ENCODE data around the gene MYO10.

Gene MYO10

GRCh38 chr5:16619136-16619535 lies 317.0 kb downstream of the MYO10 start:
- no peak for TF ChIP-seq ARNT (IDR thresholded peaks at IDR 0.05)
- no peak for TF ChIP-seq PKNOX1 (IDR thresholded peaks at IDR 0.05)
- TF ChIP-seq TARDBP (IDR thresholded peaks at IDR 0.05): no peak
- TF ChIP-seq SUZ12 (IDR thresholded peaks at IDR 0.05): no peak
- no peak for DNase-seq (ENCODE audit: extremely low spot score)
- ChIA-PET CTCF (no interaction called here), POLR2A (no interaction called here)

- CTCF ChIA-PET: no interaction called here
- POLR2A ChIA-PET: interaction anchor here (1.0 kb wide), 1 partner anchor 40 kb away, joined by 3 read pairs; no protein-coding TSS in a partner anchor
- DNase-seq (ENCODE audit: extremely low spot score): no peak
- TF ChIP-seq ZNF384 (IDR thresholded peaks at IDR 0.05) (no peak), SP1 (IDR thresholded peaks at IDR 0.05) (no peak), CTBP1 (IDR thresholded peaks at IDR 0.05; ENCODE audit: borderline replicate concordance) (no peak), NFRKB (IDR thresholded peaks at IDR 0.05) (no peak), HDGF (IDR thresholded peaks at IDR 0.05; ENCODE audit: borderline replicate concordance) (no peak), SUZ12 (IDR thresholded peaks at IDR 0.05) (no peak), ELF4 (IDR thresholded peaks at IDR 0.05) (no peak), FOXK2 (IDR thresholded peaks at IDR 0.05) (no peak), L3MBTL2 (conservative IDR thresholded peaks at IDR 0.05) (no peak), LEF1 (IDR thresholded peaks at IDR 0.05; ENCODE audit: borderline replicate concordance) (no peak), TARDBP (IDR thresholded peaks at IDR 0.05) (no peak), FOXA1 (IDR thresholded peaks at IDR 0.05) (no peak), ARNT (IDR thresholded peaks at IDR 0.05) (no peak), BHLHE40 (IDR thresholded peaks at IDR 0.05; ENCODE audit: borderline replicate concordance) (no peak), PKNOX1 (IDR thresholded peaks at IDR 0.05) (no peak), FOXM1 (IDR thresholded peaks at IDR 0.05; ENCODE audit: borderline replicate concordance) (no peak)
Observed at GRCh38 chr5:16618138-16618897, 317.8 kb downstream of the MYO10 start.

DNA sequence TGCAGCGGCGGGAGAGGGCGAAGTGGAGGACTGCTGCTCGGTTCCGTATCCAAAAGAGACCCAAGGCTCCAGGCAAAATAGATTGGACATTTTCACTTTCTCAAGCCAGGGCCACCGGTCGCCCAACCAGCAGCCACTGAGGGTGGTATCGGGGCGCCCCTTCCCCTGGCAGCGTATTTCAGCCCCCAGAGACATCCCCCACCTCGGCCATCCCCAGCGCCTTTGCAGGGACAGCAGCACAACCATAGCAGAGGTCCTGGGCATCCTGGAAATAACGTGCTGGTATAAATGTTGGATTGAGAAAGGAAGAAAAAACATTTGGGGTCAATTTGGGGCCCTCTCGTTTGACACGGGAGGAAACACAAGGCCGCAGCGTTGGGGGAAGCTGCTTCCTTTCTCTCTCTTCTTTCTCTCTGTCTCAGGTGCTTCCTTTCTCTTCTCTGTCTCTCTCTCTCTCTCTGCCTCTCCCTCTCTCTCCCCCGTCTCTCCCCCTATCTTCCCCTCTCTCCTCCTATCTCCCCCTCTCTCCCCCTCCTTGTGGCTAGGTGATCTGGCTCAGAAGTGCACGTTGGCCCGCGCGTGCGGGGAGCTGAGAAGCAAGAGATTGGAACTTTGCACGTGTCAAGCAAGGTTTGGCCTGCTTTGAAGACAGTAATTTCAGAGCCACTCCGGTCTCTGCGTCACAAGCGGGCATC lies 318.7 kb downstream of the MYO10 start:
- ChIA-PET POLR2A (interaction anchor here (0.6 to 1.7 kb wide), 3 partner anchors 10 to 41 kb away, joined by 3 to 4 read pairs (median 3); no protein-coding TSS in a partner anchor), CTCF (no interaction called here)
- no peak for DNase-seq (ENCODE audit: extremely low spot score)
- TF ChIP-seq ZNF384 (IDR thresholded peaks at IDR 0.05) (no peak), SP1 (IDR thresholded peaks at IDR 0.05) (no peak), BHLHE40 (IDR thresholded peaks at IDR 0.05; ENCODE audit: borderline replicate concordance) (no peak), TARDBP (IDR thresholded peaks at IDR 0.05) (no peak), L3MBTL2 (conservative IDR thresholded peaks at IDR 0.05) (no peak), ARNT (IDR thresholded peaks at IDR 0.05) (no peak), ELF4 (IDR thresholded peaks at IDR 0.05) (no peak), HDGF (IDR thresholded peaks at IDR 0.05; ENCODE audit: borderline replicate concordance) (no peak), CTBP1 (IDR thresholded peaks at IDR 0.05; ENCODE audit: borderline replicate concordance) (no peak), LEF1 (IDR thresholded peaks at IDR 0.05; ENCODE audit: borderline replicate concordance) (no peak)

DNA sequence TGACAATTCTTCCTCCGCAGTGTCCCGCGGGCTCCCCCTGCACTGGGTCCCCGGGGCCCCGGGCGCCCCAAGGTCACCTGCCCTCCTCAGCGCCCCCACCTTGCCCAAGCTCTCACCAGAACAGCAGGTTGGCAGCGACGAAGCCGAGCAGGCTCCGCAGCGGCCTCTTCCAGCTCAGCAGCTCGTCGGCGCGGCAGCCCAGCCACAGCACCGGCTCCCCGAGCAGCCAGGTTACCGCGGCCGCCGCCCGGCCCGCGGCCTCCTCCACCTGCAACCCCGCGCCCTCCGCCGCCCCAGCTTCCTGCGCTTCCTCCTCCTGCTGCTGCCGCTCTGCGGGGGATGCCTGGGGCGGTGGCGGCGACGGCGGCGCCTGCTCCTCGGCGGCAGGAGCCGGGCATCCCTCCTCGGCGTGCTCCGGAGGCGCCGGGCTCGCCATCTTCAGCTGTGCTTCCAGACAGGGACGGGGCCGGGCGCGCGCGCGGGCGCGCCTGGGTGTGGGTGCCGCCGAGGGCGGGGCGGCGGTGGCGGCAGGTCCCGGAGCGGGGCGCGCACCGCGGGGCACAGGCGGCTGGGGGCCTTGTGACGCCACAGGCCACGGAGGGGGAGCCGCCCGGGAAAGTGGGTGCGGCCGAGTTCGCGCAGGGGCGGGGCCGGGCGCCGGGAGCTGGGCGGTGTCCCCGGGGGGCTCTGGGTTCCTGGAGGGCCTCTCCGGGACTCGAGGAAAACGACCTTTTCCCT lies 319.4 kb downstream of the MYO10 start, which contains the start of gene RETREG1:
Gene RETREG1 (minus strand): TSS at position 462 of the 738 bp plus-strand sequence. CDS start 26 bp downstream, at position 436.
- POLR2A ChIA-PET: interaction anchor here (0.6 to 1.7 kb wide), 2 partner anchors 11 to 14 kb away, joined by 3 to 4 read pairs; no protein-coding TSS in a partner anchor
- TF ChIP-seq TARDBP (IDR thresholded peaks at IDR 0.05): no peak
- CTCF ChIA-PET: no interaction called here
- DNase-seq (ENCODE audit: extremely low spot score): peak; percentile 52

- ChIA-PET CTCF (interaction anchor here (0.7 kb wide), 1 partner anchor 797 kb away, joined by 3 read pairs; no protein-coding TSS in a partner anchor), POLR2A (interaction anchor here (1.7 kb wide), 1 partner anchor 11 kb away, joined by 4 read pairs; no protein-coding TSS in a partner anchor)
- TF ChIP-seq HDGF (IDR thresholded peaks at IDR 0.05; ENCODE audit: borderline replicate concordance): no peak
- no peak for DNase-seq (ENCODE audit: extremely low spot score)
Observed at GRCh38 chr5:16615741-16616535, 320.1 kb downstream of the MYO10 start.

DNA sequence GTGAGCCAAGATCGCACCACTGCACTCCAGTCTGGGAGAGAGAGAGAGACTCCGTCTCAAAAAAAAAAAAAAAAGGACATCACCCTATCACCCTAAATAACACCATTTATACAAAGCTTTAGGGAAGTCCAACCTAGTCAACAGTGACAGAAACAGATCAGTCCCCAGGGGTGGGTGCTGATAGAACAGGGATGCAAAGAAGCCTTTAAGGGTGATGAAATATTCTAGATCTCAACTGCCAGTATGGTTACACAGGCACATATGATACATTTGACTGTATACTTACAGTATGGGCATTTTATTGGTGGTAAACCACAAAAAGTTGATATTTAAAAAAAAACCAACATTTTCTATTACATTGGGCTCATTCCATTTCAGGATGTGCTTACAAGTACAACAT lies 324.1 kb downstream of the MYO10 start:
- CTCF ChIA-PET: no interaction called here
- POLR2A ChIA-PET: no interaction called here
- no peak for DNase-seq (ENCODE audit: extremely low spot score)
- TF ChIP-seq FOXK2 (IDR thresholded peaks at IDR 0.05) (no peak), ARNT (IDR thresholded peaks at IDR 0.05) (no peak), BHLHE40 (IDR thresholded peaks at IDR 0.05; ENCODE audit: borderline replicate concordance) (no peak), L3MBTL2 (conservative IDR thresholded peaks at IDR 0.05) (no peak), PKNOX1 (IDR thresholded peaks at IDR 0.05) (no peak), HDGF (IDR thresholded peaks at IDR 0.05; ENCODE audit: borderline replicate concordance) (no peak), SUZ12 (IDR thresholded peaks at IDR 0.05) (no peak), TARDBP (IDR thresholded peaks at IDR 0.05) (no peak), FOXA1 (IDR thresholded peaks at IDR 0.05) (no peak), ELF4 (IDR thresholded peaks at IDR 0.05) (no peak), SP1 (IDR thresholded peaks at IDR 0.05) (no peak), FOXM1 (IDR thresholded peaks at IDR 0.05; ENCODE audit: borderline replicate concordance) (no peak), LEF1 (IDR thresholded peaks at IDR 0.05; ENCODE audit: borderline replicate concordance) (no peak), ZNF384 (IDR thresholded peaks at IDR 0.05) (no peak)
